GM12878 (cell line): ENCODE results near the gene RNU6-1. TPM values are rescaled to one million over a fixed set of nuclear protein-coding genes. Genes with fewer than 3 reads are reported as not detected.

Source experiments
- ATAC-seq: fragments of 200-7000 bp; cut with Tn5 transposase; 3 replicates; pipeline ENCODE4 v1.9.1; 2020; ENCODE audit warnings: mild to moderate bottlenecking, moderate library complexity
- BruUV-seq: library from RNA; stranded (reverse); fragments of 400-500 nt; replicated peaks from 2 replicates; lab custom pipeline; 2021; lab: Mats Ljungman, UMichigan
- CTCF ChIA-PET: fragments of 300-600 bp; sonication (Branson Sonifier 250); formaldehyde crosslinking; extraction: SDS; loops from one replicate; lab custom pipeline; 2021; ENCODE audit warnings: inconsistent platforms; lab: Yijun Ruan, JAX
- POLR2A ChIA-PET: fragments of 350-600 bp; formaldehyde crosslinking; extraction: SDS; loops from one replicate; lab custom pipeline; 2021; ENCODE audit warnings: inconsistent platforms; lab: Charles Lee
- RAD21 ChIA-PET: fragments of 300-600 bp; sonication (Branson Sonifier 250); formaldehyde crosslinking; loops from one replicate; lab custom pipeline; 2023; ENCODE audit warnings: antibody characterized with exemption; ENCODE audit not compliant: unreplicated experiment; lab: Charles Lee
- SMC1A ChIA-PET: fragments of 300-600 bp; sonication (Branson Sonifier 250); formaldehyde crosslinking; loops from one replicate; lab custom pipeline; 2023; ENCODE audit not compliant: unreplicated experiment, uncharacterized antibody; lab: Charles Lee
- DNase-seq: peaks from one replicate; pipeline ENCODE4 v3.0.0-alpha.2; 2011; ENCODE audit warnings: low read depth, low spot score
- FAIRE-seq: peaks from 3 replicates; lab custom pipeline; 2011; peaks lifted over from hg19 to GRCh38; lab: Jason Lieb, UNC
- H2AFZ ChIP-seq: 2 replicates; pipeline ENCODE4 v1.6.0; 2011; ENCODE audit warnings: low read depth, low read length, control low read depth; ENCODE audit not compliant: control insufficient read depth
- H3K27ac ChIP-seq: 2 replicates; pipeline ENCODE4 v1.5.1; 2011; ENCODE audit warnings: control low read depth; ENCODE audit not compliant: control insufficient read depth, insufficient read depth
- H3K27me3 ChIP-seq, 2 experiments: replicated peaks in 1 of 2; 2 replicates each; pipeline versions ENCODE4 v1.6.0 to v1.6.1; 2011; ENCODE audit warnings: low read length in 1 of 2; ENCODE audit not compliant: control insufficient read depth in 2 of 2, insufficient read depth in 2 of 2
- H3K36me3 ChIP-seq, 2 experiments: 2 replicates each; pipeline ENCODE4 v1.5.1; 2011; ENCODE audit warnings: low read length in 1 of 2; ENCODE audit not compliant: control insufficient read depth in 2 of 2, insufficient read depth in 2 of 2
- H3K4me1 ChIP-seq: 2 replicates; pipeline ENCODE4 v1.6.1; 2011; ENCODE audit warnings: mild to moderate bottlenecking, low read length, moderate library complexity, mixed read lengths; ENCODE audit not compliant: control insufficient read depth, insufficient read depth
- H3K4me2 ChIP-seq: 2 replicates; pipeline ENCODE4 v1.6.0; 2011; ENCODE audit warnings: control low read depth; ENCODE audit not compliant: control insufficient read depth, insufficient read depth
- H3K4me3 ChIP-seq: fragments of 200-600 bp; sonication (generic); 2 replicates; pipeline ENCODE4 v1.5.1; 2016
- H3K79me2 ChIP-seq: 2 replicates; pipeline ENCODE4 v1.6.0; 2011; ENCODE audit warnings: low read length; ENCODE audit not compliant: control insufficient read depth, insufficient read depth
- H3K9ac ChIP-seq: 2 replicates; pipeline ENCODE4 v1.8.0; 2011; ENCODE audit warnings: low read length, control low read depth, mixed read lengths; ENCODE audit not compliant: control insufficient read depth, insufficient read depth
- H3K9me3 ChIP-seq: replicated peaks from 3 replicates; pipeline ENCODE4 v1.5.1; 2011; ENCODE audit warnings: mild to moderate bottlenecking, low read length; ENCODE audit not compliant: control insufficient read depth, insufficient read depth
- H4K20me1 ChIP-seq: 2 replicates; pipeline ENCODE4 v1.6.0; 2011; ENCODE audit not compliant: control insufficient read depth, insufficient read depth
- BCL11A ChIP-seq: IDR thresholded peaks from 2 replicates; pipeline ENCODE4 v1.6.1; 2011; ENCODE audit warnings: low read depth, low read length
- CHD4 ChIP-seq: fragments of 200-600 bp; sonication (generic); IDR thresholded peaks from 2 replicates; pipeline ENCODE4 v1.6.1; 2016; ENCODE audit warnings: mild to moderate bottlenecking
- IKZF2 ChIP-seq, 2 experiments: fragments of 450-650 bp; IDR thresholded peaks; 2 replicates each; pipeline ENCODE4 v1.6.1; 2017; ENCODE audit warnings: mild to moderate bottlenecking in 2 of 2, moderate library complexity in 2 of 2
- MAX ChIP-seq: IDR thresholded peaks from 2 replicates; pipeline ENCODE4 v1.6.1; 2012; ENCODE audit warnings: low read depth, low read length, improper control_type of control experiment
- NR2C1 ChIP-seq: fragments of 450-650 bp; IDR thresholded peaks from 2 replicates; pipeline ENCODE4 v1.6.1; 2017; ENCODE audit warnings: antibody characterized with exemption, mild to moderate bottlenecking, moderate library complexity
- PRDM15 ChIP-seq: fragments of 450-650 bp; formaldehyde crosslinking; IDR thresholded peaks from 2 replicates; pipeline ENCODE4 v1.4.0; 2020; ENCODE audit warnings: mild to moderate bottlenecking, moderate library complexity
- SP1 ChIP-seq: IDR thresholded peaks from one replicate; pipeline ENCODE4 v1.6.1; 2011; ENCODE audit warnings: low read depth, low read length
- SUPT20H ChIP-seq: IDR thresholded peaks from 2 replicates; pipeline ENCODE4 v1.6.1; 2011; ENCODE audit warnings: low read depth, mild to moderate bottlenecking, low read length, moderate library complexity, borderline replicate concordance; ENCODE audit not compliant: control insufficient read depth
- TBL1XR1 ChIP-seq: IDR thresholded peaks from 2 replicates; pipeline ENCODE4 v1.6.1; 2012; ENCODE audit warnings: low read depth, low read length, improper control_type of control experiment
- ZNF217 ChIP-seq: fragments of 450-650 bp; IDR thresholded peaks from 2 replicates; pipeline ENCODE4 v1.6.1; 2017; ENCODE audit warnings: antibody characterized with exemption, mild to moderate bottlenecking
- ZSCAN29 ChIP-seq: fragments of 450-650 bp; IDR thresholded peaks from 2 replicates; pipeline ENCODE4 v1.6.1; 2017; ENCODE audit warnings: mild to moderate bottlenecking, moderate library complexity
- WGBS: methylation state at CpG from one replicate; pipeline ENCODE4 v1.1.6; 2016; ENCODE audit warnings: low lambda C conversion rate; ENCODE audit not compliant: insufficient replicate concordance, insufficient coverage; ENCODE audit errors: missing lambda C conversion rate; 5-methylcytosine and 5-hydroxymethylcytosine counted together
- in situ Hi-C: fragments of 300-500 bp; cut with MboI; formaldehyde crosslinking; loops from 9 replicates; pipeline ENCODE4 v1.14.3; 2018; ENCODE audit warnings: mixed read lengths
- intact Hi-C: fragments of 100-400 bp; cut with micrococcal nuclease; formaldehyde crosslinking; loops from one replicate; pipeline ENCODE4 v1.14.2; 2022; ENCODE audit not compliant: unreplicated experiment
- polyA plus RNA-seq, 11 experiments: library from polyadenylated mRNA; depleted of rRNA in 4 of 11; unstranded in 6 of 11; stranded (reverse) in 5 of 11; fragments of >200 nt; fragmentation: Nextera tagmentation in 4 of 11; fragmentation: Illumina TruSeq in 1 of 11; extraction: Ambion mirVana in 4 of 11; extraction: Trizol in 1 of 11; gene quantifications; 1 replicate in 1 of 11; 2 replicates in 10 of 11; pipeline versions ENCODE4 v1.2.1 to v1.2.3, GENCODE V29; 2011 to 2016; ENCODE audit warnings: inconsistent platforms in 2 of 11, missing spikeins in 2 of 11, low read depth in 1 of 11
- total RNA-seq, 4 experiments: library from RNA; depleted of rRNA in 3 of 4; stranded (reverse); fragments of >200 nt in 3 of 4; fragmentation: Illumina TruSeq in 1 of 4; extraction: Trizol in 1 of 4; gene quantifications; 2 replicates each; pipeline versions ENCODE4 v1.2.1 to v1.2.3, GENCODE V29; 2013 to 2021

The RNU6-1 gene
- total and polyA plus RNA-seq, 10 of the 15 experiments (the other 5 are each of a cell fraction or from before 2014, with no cell fraction given), result not detected

- no peak overlapping the region for H3K9ac ChIP-seq
- 65% methylated on average over 59 of the region's 88 CpGs for WGBS
- no peak overlapping the region for H3K4me2 ChIP-seq
- peaks cover 26 to 35% of the 10 kb centered on the region in 2 experiments for H3K27me3 ChIP-seq
- H3K9me3 ChIP-seq, result peaks cover 7% of the 10 kb centered on the region; the same call in 1 of the 3 replicates
- SMC1A ChIA-PET, result no interaction called here
- H3K79me2 ChIP-seq, result no peaks in the 10 kb centered on the region
- BruUV-seq, result no TSS peak
- H3K27ac ChIP-seq, result no peak overlapping the region
- CTCF ChIA-PET, result no interaction called here
- H3K4me3 ChIP-seq, result no peak overlapping the region
- RAD21 ChIA-PET, result no interaction called here
- no peak for FAIRE-seq
- no peak overlapping the region for H2AFZ ChIP-seq
- intact Hi-C loops, result no loop called here
- POLR2A ChIA-PET, result no interaction called here
- no peak for DNase-seq
- TF ChIP-seq SP1 (no peak), MAX (no peak), NR2C1 (no peak), CHD4 (no peak), BCL11A (no peak), ZNF217 (no peak), TBL1XR1 (no peak), PRDM15 (no peak), ZSCAN29 (no peak), SUPT20H (no peak), IKZF2 (IDR thresholded peaks at IDR 0.05) (no peak)
- ATAC-seq, result no peak
- in situ Hi-C loops, result no loop called here
- H3K4me1 ChIP-seq, result no peaks in the 10 kb centered on the region
- H4K20me1 ChIP-seq, result no peaks in the 10 kb centered on the region
- no peaks in the 10 kb centered on the region for H3K36me3 ChIP-seq
Measured at GRCh38 chr15:67826717-67827561, 12.9 kb downstream of the RNU6-1 start.
